ENCODE measurements around the gene EML1. TPM values are rescaled to one million over a fixed set of nuclear protein-coding genes. Genes with fewer than 3 reads are reported as not detected.

Gene EML1
- total RNA-seq, 2 donors from 2014 or later: 2.2 TPM; not detected in 1

- Mint-ChIP-seq H3K36me3 (peaks cover 0 to 6% of the 10 kb centered on the region in 2 donors), H3K9me3 (no peaks in the 10 kb centered on the region), H3K27ac (no peak overlapping the region)
- no peak for ATAC-seq
- DNase-seq (ENCODE audit: low spot score in 2 of 2): no peak
Observed at GRCh38 chr14:99980299-99980698, 187.1 kb downstream of the EML1 start.

- Mint-ChIP-seq H3K9me3 (no peaks in the 10 kb centered on the region), H3K27ac (no peak overlapping the region), H3K36me3 (peaks cover 0 to 7% of the 10 kb centered on the region in 2 donors)
- DNase-seq (ENCODE audit: low spot score in 2 of 2): no peak
- ATAC-seq: no peak
Observed at GRCh38 chr14:99981806-99982205, 188.6 kb downstream of the EML1 start.

GRCh38 chr14:99982537-99983250 lies 189.5 kb downstream of the EML1 start:
- Mint-ChIP-seq H3K9me3 (no peaks in the 10 kb centered on the region), H3K27ac (peak overlapping the region in 1 of 2 donors; percentile 28), H3K36me3 (peaks cover 0 to 7% of the 10 kb centered on the region in 2 donors)
- peak in 1 of 2 donors; percentile 70 for DNase-seq (ENCODE audit: low spot score in 2 of 2)
- peak; percentile 77 to 92 for ATAC-seq

- ATAC-seq (no peak), DNase-seq (ENCODE audit: low spot score in 2 of 2) (no peak)
- H3K36me3 Mint-ChIP-seq: peaks cover 0 to 7% of the 10 kb centered on the region in 2 donors
- H3K27ac Mint-ChIP-seq: peak overlapping the region in 1 of 2 donors; percentile 28
- H3K9me3 Mint-ChIP-seq: no peaks in the 10 kb centered on the region
Observed at GRCh38 chr14:99983251-99984015, 190.2 kb downstream of the EML1 start.

- ATAC-seq (no peak), DNase-seq (ENCODE audit: low spot score in 2 of 2) (no peak)
- Mint-ChIP-seq H3K9me3 (no peaks in the 10 kb centered on the region), H3K36me3 (peaks cover 0 to 7% of the 10 kb centered on the region in 2 donors), H3K27ac (peak overlapping the region in 1 of 2 donors; percentile 28)
Observed at GRCh38 chr14:99984036-99984435, 190.8 kb downstream of the EML1 start.

- ATAC-seq (no peak), DNase-seq (ENCODE audit: low spot score in 2 of 2) (no peak)
- H3K9me3 Mint-ChIP-seq: no peaks in the 10 kb centered on the region
- H3K27ac Mint-ChIP-seq: no peak overlapping the region
- peaks cover 0 to 7% of the 10 kb centered on the region in 2 donors for H3K36me3 Mint-ChIP-seq
Observed at GRCh38 chr14:99986396-99986795, 193.2 kb downstream of the EML1 start.

GRCh38 chr14:99989032-99989431 lies 195.8 kb downstream of the EML1 start:
- H3K9me3 Mint-ChIP-seq: no peaks in the 10 kb centered on the region
- ATAC-seq (no peak), DNase-seq (ENCODE audit: low spot score in 2 of 2) (no peak)

GRCh38 chr14:99990268-99991170 lies 197.3 kb downstream of the EML1 start:
- no peak overlapping the region for H3K27ac Mint-ChIP-seq
- no peaks in the 10 kb centered on the region for H3K9me3 Mint-ChIP-seq
- peaks cover 0 to 3% of the 10 kb centered on the region in 2 donors for H3K36me3 Mint-ChIP-seq
- no peak for DNase-seq (ENCODE audit: low spot score in 2 of 2)
- ATAC-seq: no peak

More at GRCh38 chr14:99989032-99989431, 195.8 kb downstream of the EML1 start:
- H3K27ac Mint-ChIP-seq: no peak overlapping the region
- H3K36me3 Mint-ChIP-seq: peaks cover 0 to 7% of the 10 kb centered on the region in 2 donors

- ATAC-seq (no peak), DNase-seq (ENCODE audit: low spot score in 2 of 2) (no peak)
- H3K27ac Mint-ChIP-seq: no peak overlapping the region
- H3K9me3 Mint-ChIP-seq: no peaks in the 10 kb centered on the region
- H3K36me3 Mint-ChIP-seq: no peaks in the 10 kb centered on the region
Observed at GRCh38 chr14:99991331-99991730, 198.1 kb downstream of the EML1 start.

Other genes starting within 250 kb of the EML1 start
- gene CCDC85C, start 189.2 kb upstream of the EML1 start, total RNA-seq: 1 to 10 TPM; 5.1 to 8.4 TPM
- under 1 TPM; 0.16 to 0.32 TPM for gene HHIPL1, start 148.3 kb upstream of the EML1 start, total RNA-seq
- gene CYP46A1, start 109.1 kb upstream of the EML1 start, total RNA-seq: under 1 TPM; 0.14 to 0.21 TPM

Data from activated naive CD4-positive, alpha-beta T cell treated with anti-CD3 and anti-CD28 coated beads, Interleukin-2, amount 50 U/mL, for 72 hours (primary cell).